Skin of body (tissue), 1 donor: Measurements from ENCODE around the gene CERS4. TPM values are rescaled to one million over a fixed set of nuclear protein-coding genes. Genes with fewer than 3 reads are reported as not detected.

Experiments used
- total RNA-seq: library from RNA; depleted of rRNA; stranded (reverse); fragments of >200 nt; gene quantifications from one replicate; pipeline ENCODE4 v1.2.3, GENCODE V29; 2014

The CERS4 gene
- total RNA-seq, 1 donor from 2014 or later = 55.2 TPM

Other genes starting within 250 kb of the CERS4 start
- 23.1 TPM for gene ELAVL1, start 203.7 kb upstream of the CERS4 start, total RNA-seq
- 0.39 TPM for gene CCL25, start 156.6 kb upstream of the CERS4 start, total RNA-seq
- 6.9 TPM for gene FBN3, start 59.8 kb upstream of the CERS4 start, total RNA-seq
- 8.4 TPM for gene CD320, start 99.0 kb downstream of the CERS4 start, total RNA-seq
- gene NDUFA7, start 112.0 kb downstream of the CERS4 start, total RNA-seq = 14.8 TPM
- gene RPS28, start 112.1 kb downstream of the CERS4 start, total RNA-seq = 555 TPM
- gene KANK3, start 133.9 kb downstream of the CERS4 start, total RNA-seq = 4.8 TPM
- 5.8 TPM for gene ANGPTL4, start 154.8 kb downstream of the CERS4 start, total RNA-seq
- 76.5 TPM for gene RAB11B, start 181.0 kb downstream of the CERS4 start, total RNA-seq
- 24.0 TPM for gene MARCHF2, start 203.9 kb downstream of the CERS4 start, total RNA-seq
- 94.2 TPM for gene HNRNPM, start 235.6 kb downstream of the CERS4 start, total RNA-seq